H9 (cell line): ENCODE measurements around the gene AHNAK2. TPM values are rescaled to one million over a fixed set of nuclear protein-coding genes. Genes with fewer than 3 reads are reported as not detected.

Experiments
- DNase-seq: peaks from one replicate; pipeline ENCODE4 v3.0.0-alpha.2; 2017
- H2AFZ ChIP-seq: one replicate; pipeline ENCODE4 v1.6.1; 2013; ENCODE audit warnings: mild to moderate bottlenecking, low read length, control low read depth, moderate library complexity
- H2AK5ac ChIP-seq: 2 replicates; pipeline ENCODE4 v1.6.1; 2013; ENCODE audit warnings: low read length, control low read depth, mixed read lengths; ENCODE audit not compliant: insufficient read length
- H2BK120ac ChIP-seq: one replicate; pipeline ENCODE4 v1.6.1; 2013; ENCODE audit warnings: low read depth, mild to moderate bottlenecking, low read length, control low read depth, inconsistent platforms; ENCODE audit not compliant: poor library complexity, severe bottlenecking
- H2BK12ac ChIP-seq: 2 replicates; pipeline ENCODE4 v1.6.1; 2013; ENCODE audit warnings: low read length, control low read depth, mixed read lengths, low read depth; ENCODE audit not compliant: insufficient read length
- H2BK15ac ChIP-seq: 2 replicates; pipeline ENCODE4 v1.6.1; 2013; ENCODE audit warnings: low read depth, low read length, control low read depth
- H2BK20ac ChIP-seq: one replicate; pipeline ENCODE4 v1.6.1; 2013; ENCODE audit warnings: low read depth, mild to moderate bottlenecking, low read length, control low read depth, inconsistent platforms; ENCODE audit not compliant: poor library complexity, severe bottlenecking
- H2BK5ac ChIP-seq: 2 replicates; pipeline ENCODE4 v1.6.1; 2013; ENCODE audit warnings: low read length, control low read depth, mixed read lengths; ENCODE audit not compliant: insufficient read length
- H3K14ac ChIP-seq: 2 replicates; pipeline ENCODE4 v1.6.1; 2013; ENCODE audit warnings: low read length, control low read depth; ENCODE audit not compliant: insufficient read depth
- H3K18ac ChIP-seq: 2 replicates; pipeline ENCODE4 v1.6.1; 2013; ENCODE audit warnings: low read depth, mild to moderate bottlenecking, mixed read lengths, low read length, control low read depth; ENCODE audit not compliant: insufficient read length
- H3K23ac ChIP-seq: 2 replicates; pipeline ENCODE4 v1.6.1; 2013; ENCODE audit warnings: low read length, control low read depth, mixed read lengths, low read depth; ENCODE audit not compliant: insufficient read length
- H3K23me2 ChIP-seq: 2 replicates; pipeline ENCODE4 v1.6.1; 2013; ENCODE audit warnings: low read depth, mild to moderate bottlenecking, mixed read lengths, low read length, control low read depth; ENCODE audit not compliant: insufficient read length, poor library complexity, severe bottlenecking
- H3K27ac ChIP-seq: 2 replicates; pipeline ENCODE4 v1.5.1; 2013; ENCODE audit warnings: low read length, control low read depth, mixed read lengths, low read depth; ENCODE audit not compliant: insufficient read length
- H3K27me3 ChIP-seq: 2 replicates; pipeline ENCODE4 v1.6.1; 2013; ENCODE audit warnings: low read length, control low read depth, inconsistent platforms; ENCODE audit not compliant: insufficient read depth
- H3K4ac ChIP-seq: 2 replicates; pipeline ENCODE4 v1.6.1; 2013; ENCODE audit warnings: low read depth, mild to moderate bottlenecking, control low read depth, inconsistent platforms, low read length, moderate library complexity
- H3K4me1 ChIP-seq: 2 replicates; pipeline ENCODE4 v1.6.1; 2013; ENCODE audit warnings: low read length, control low read depth, inconsistent platforms; ENCODE audit not compliant: insufficient read depth
- H3K4me2 ChIP-seq: 2 replicates; pipeline ENCODE4 v1.6.1; 2013; ENCODE audit warnings: low read length, control low read depth, mixed read lengths; ENCODE audit not compliant: insufficient read length, insufficient read depth
- H3K56ac ChIP-seq: 2 replicates; pipeline ENCODE4 v1.6.1; 2013; ENCODE audit warnings: low read depth, mild to moderate bottlenecking, mixed read lengths, low read length, control low read depth; ENCODE audit not compliant: insufficient read length
- H3K79me1 ChIP-seq: 2 replicates; pipeline ENCODE4 v1.6.1; 2013; ENCODE audit warnings: low read depth, mild to moderate bottlenecking, moderate library complexity, low read length, control low read depth, inconsistent platforms; ENCODE audit not compliant: insufficient read depth, poor library complexity, severe bottlenecking
- H3K79me2 ChIP-seq: 2 replicates; pipeline ENCODE4 v1.6.1; 2013; ENCODE audit warnings: low read length, control low read depth, inconsistent platforms; ENCODE audit not compliant: insufficient read depth
- H3K9ac ChIP-seq: 2 replicates; pipeline ENCODE4 v1.6.1; 2013; ENCODE audit warnings: low read length, control low read depth, mixed read lengths; ENCODE audit not compliant: insufficient read length; ENCODE audit errors: extremely low read depth
- H3K9me3 ChIP-seq: one replicate; pipeline ENCODE4 v1.6.1; 2013; ENCODE audit warnings: low read depth, low read length, inconsistent platforms; ENCODE audit not compliant: control insufficient read depth
- H3T11ph ChIP-seq: one replicate; pipeline ENCODE4 v1.6.1; 2013; ENCODE audit warnings: mild to moderate bottlenecking, low read length, control low read depth, inconsistent platforms
- H4K20me1 ChIP-seq: one replicate; pipeline ENCODE4 v1.6.1; 2013; ENCODE audit not compliant: control insufficient read depth, insufficient read length, insufficient read depth
- H4K5ac ChIP-seq: 2 replicates; pipeline ENCODE4 v1.6.1; 2013; ENCODE audit warnings: low read depth, mild to moderate bottlenecking, mixed read lengths, low read length, control low read depth; ENCODE audit not compliant: insufficient read length
- H4K8ac ChIP-seq: replicated peaks from 2 replicates; pipeline ENCODE4 v1.6.1; 2013; ENCODE audit warnings: low read length, control low read depth, mixed read lengths, low read depth; ENCODE audit not compliant: insufficient read length
- H4K91ac ChIP-seq: 2 replicates; pipeline ENCODE4 v1.6.1; 2013; ENCODE audit warnings: low read depth, mild to moderate bottlenecking, moderate library complexity, mixed read lengths, low read length, control low read depth; ENCODE audit not compliant: insufficient read length
- H3K27ac Mint-ChIP-seq, 3 experiments: 2 replicates in 2 of 3; 3 replicates in 1 of 3; pipeline ENCODE4 v1.8.0; 2020 to 2021; ENCODE audit warnings: mixed read lengths in 3 of 3, mild to moderate bottlenecking in 1 of 3, moderate library complexity in 1 of 3
- H3K27me3 Mint-ChIP-seq: 2 replicates; pipeline ENCODE4 v1.8.0; 2021; ENCODE audit warnings: low read depth, mild to moderate bottlenecking, moderate library complexity, mixed read lengths
- H3K36me3 Mint-ChIP-seq, 3 experiments: 2 replicates in 2 of 3; 3 replicates in 1 of 3; pipeline ENCODE4 v1.8.0; 2020 to 2021; ENCODE audit warnings: low read depth in 3 of 3, mixed read lengths in 3 of 3; ENCODE audit not compliant: insufficient read depth in 1 of 3
- H3K4me1 Mint-ChIP-seq, 2 experiments: 2 replicates each; pipeline ENCODE4 v1.8.0; 2020; ENCODE audit warnings: mixed read lengths in 2 of 2
- H3K4me3 Mint-ChIP-seq, 2 experiments: 2 replicates in 1 of 2; 3 replicates in 1 of 2; pipeline ENCODE4 v1.8.0; 2020 to 2021; ENCODE audit warnings: mild to moderate bottlenecking in 2 of 2, mixed read lengths in 2 of 2, moderate library complexity in 1 of 2
- H3K9me3 Mint-ChIP-seq, 2 experiments: 2 replicates in 1 of 2; 3 replicates in 1 of 2; pipeline ENCODE4 v1.8.0; 2020; ENCODE audit warnings: mild to moderate bottlenecking in 2 of 2, mixed read lengths in 2 of 2, moderate library complexity in 1 of 2
- WGBS: extraction: QIAGEN DNeasy Blood & Tissue Kit; methylation state at CpG from one replicate; pipeline ENCODE4 v1.1.7; 2013; ENCODE audit warnings: missing lambda C conversion rate, low lambda C conversion rate, mixed read lengths; ENCODE audit not compliant: insufficient read length; ENCODE audit errors: extremely low coverage; 5-methylcytosine and 5-hydroxymethylcytosine counted together
- total RNA-seq: library from RNA; stranded (reverse); gene quantifications from 2 replicates; pipeline ENCODE4 v1.2.1, GENCODE V29; 2021
- TF ChIP-seq, protein P1 (sequence below): fragments of 200-600 bp; sonication (generic); conservative IDR thresholded peaks from 3 replicates; pipeline ENCODE4 v1.8.0; 2021; ENCODE audit warnings: antibody characterized with exemption, mild to moderate bottlenecking

AHNAK2 gene
- total RNA-seq, 1 experiment from 2014 or later, result 2.8 TPM

DNA sequence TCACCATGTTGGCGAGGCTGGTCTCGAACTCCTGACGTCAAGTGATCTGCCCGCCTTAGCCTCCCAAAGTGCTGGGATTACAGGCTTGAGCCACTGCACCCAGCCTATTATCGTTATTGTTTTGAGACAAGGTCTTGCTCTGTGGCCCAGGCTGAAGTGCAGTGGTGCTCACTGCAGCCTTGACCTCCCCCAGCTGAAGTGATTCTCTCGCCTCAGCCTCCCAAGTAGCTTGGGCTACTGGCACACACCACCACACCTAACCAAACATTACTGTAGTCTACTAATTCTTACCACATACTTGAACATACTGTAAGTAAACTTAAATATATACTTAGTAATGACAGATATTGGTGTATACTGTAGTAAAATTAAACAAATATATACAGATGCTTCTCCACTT, 47.3 kb upstream of the AHNAK2 start:
- no CpG with 5 or more reads among the region's 6 CpGs for WGBS
- H3K9ac ChIP-seq, result no peak overlapping the region
- no peak overlapping the region for H3K4ac ChIP-seq

More for the DNA sequence above, 47.3 kb upstream of the AHNAK2 start:
- Histone ChIP-seq H4K8ac (no peak overlapping the region), H3K4me1 (no peaks in the 10 kb centered on the region), H2BK5ac (no peak overlapping the region), H3K79me1 (no peaks in the 10 kb centered on the region), H2BK15ac (no peak overlapping the region), H4K20me1 (no peaks in the 10 kb centered on the region), H3T11ph (no peak overlapping the region), H2AK5ac (no peak overlapping the region), H3K18ac (no peak overlapping the region), H3K23ac (no peak overlapping the region), H3K56ac (no peak overlapping the region), H2BK12ac (no peak overlapping the region), H3K27ac (no peak overlapping the region), H4K91ac (no peak overlapping the region), H2AFZ (no peak overlapping the region), H4K5ac (no peak overlapping the region), H3K4me2 (no peak overlapping the region), H3K9me3 (no peaks in the 10 kb centered on the region), H3K23me2 (peaks cover 7% of the 10 kb centered on the region), H3K14ac (no peak overlapping the region), H2BK20ac (no peak overlapping the region), H3K27me3 (no peaks in the 10 kb centered on the region), H3K79me2 (no peaks in the 10 kb centered on the region), H2BK120ac (no peak overlapping the region)
- DNase-seq, result no peak
- TF ChIP-seq, protein P1, sequence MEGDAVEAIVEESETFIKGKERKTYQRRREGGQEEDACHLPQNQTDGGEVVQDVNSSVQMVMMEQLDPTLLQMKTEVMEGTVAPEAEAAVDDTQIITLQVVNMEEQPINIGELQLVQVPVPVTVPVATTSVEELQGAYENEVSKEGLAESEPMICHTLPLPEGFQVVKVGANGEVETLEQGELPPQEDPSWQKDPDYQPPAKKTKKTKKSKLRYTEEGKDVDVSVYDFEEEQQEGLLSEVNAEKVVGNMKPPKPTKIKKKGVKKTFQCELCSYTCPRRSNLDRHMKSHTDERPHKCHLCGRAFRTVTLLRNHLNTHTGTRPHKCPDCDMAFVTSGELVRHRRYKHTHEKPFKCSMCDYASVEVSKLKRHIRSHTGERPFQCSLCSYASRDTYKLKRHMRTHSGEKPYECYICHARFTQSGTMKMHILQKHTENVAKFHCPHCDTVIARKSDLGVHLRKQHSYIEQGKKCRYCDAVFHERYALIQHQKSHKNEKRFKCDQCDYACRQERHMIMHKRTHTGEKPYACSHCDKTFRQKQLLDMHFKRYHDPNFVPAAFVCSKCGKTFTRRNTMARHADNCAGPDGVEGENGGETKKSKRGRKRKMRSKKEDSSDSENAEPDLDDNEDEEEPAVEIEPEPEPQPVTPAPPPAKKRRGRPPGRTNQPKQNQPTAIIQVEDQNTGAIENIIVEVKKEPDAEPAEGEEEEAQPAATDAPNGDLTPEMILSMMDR, result no peak
- Mint-ChIP-seq H3K9me3 (peaks cover 0 to 3% of the 10 kb centered on the region in 2 experiments; a peak in 2 of 5 replicates), H3K4me1 (peaks cover 16 to 17% of the 10 kb centered on the region in 2 experiments), H3K36me3 (peaks cover 0 to 3% (median 0%) of the 10 kb centered on the region in 3 experiments; a peak in 2 of 7 replicates), H3K4me3 (no peak overlapping the region), H3K27me3 (peaks cover 21% of the 10 kb centered on the region), H3K27ac (no peak overlapping the region)
